Embryonic facial prominence (tissue), 1 donor: ENCODE results near the gene LIAS.
"Not testable (repeated sequence)": the region's sequence is repeated elsewhere in the genome, so short reads cannot be mapped to it uniquely, and the experiment has no call there.

ENCODE experiments used
- DNase-seq: peaks from one replicate; pipeline ENCODE4 v3.0.0-alpha.2; 2016; ENCODE audit errors: extremely low spot score

The LIAS gene

GRCh38 chr4:39458505-39459300 is at the start of gene LIAS, which contains the start of gene RPL9:
Gene LIAS (plus strand): TSS chr4:39459056. CDS start chr4:39459118, 62 bp downstream.
Gene RPL9 (minus strand): TSS chr4:39458922. CDS start chr4:39458439, 483 bp downstream.
- DNase-seq = peak; percentile 97

DNA sequence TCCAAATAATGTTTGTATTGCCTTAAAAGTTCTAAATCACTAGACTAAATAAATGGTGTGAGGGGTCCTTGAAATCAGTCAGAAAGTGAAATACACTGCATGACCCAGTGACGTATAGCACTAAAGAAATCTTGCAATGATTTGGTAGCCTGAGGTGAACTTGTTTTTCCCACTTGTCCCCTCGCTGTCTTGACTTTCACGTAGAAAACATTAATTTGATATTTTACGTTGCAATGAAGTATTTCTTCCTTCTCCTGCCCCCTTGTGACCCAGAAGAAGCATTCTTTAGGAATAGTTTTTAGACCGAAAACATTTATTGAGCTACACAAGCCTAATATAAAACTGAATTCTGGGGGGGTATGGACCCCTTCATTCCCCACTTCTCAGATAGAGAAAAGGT is 48.4 kb upstream of the LIAS start:
- no peak for DNase-seq

- DNase-seq = not testable (repeated sequence)
Measured at GRCh38 chr4:39411561-39411960, 47.3 kb upstream of the LIAS start.

DNA sequence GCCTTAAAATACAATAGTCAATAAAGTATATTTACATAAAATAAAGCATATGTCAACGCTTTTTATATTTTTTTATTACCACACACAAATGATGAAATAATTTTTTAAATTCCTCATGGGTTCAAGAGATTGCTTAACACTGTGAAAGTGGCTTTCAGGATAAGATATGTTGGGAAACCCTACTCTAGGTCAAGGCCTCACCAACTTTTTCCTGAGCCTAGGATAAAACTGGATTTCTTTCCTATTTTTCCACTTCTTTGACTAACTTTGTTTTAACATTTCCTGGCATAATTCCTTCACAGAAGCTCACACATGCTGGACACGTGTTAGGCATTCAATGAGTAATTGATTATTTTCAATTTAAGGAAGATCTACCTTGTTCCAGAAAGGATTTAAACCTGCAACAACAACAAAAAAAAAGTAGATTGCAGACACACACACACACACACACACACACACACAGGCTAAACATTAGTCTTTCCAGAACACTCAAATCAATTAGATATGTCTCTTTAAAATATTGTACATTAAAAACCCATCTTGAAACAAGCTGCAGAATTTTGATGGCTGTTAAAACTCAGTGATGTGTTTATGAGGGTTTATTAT is 43.1 kb upstream of the LIAS start:
- DNase-seq = no peak

GRCh38 chr4:39422247-39422646 is 36.6 kb upstream of the LIAS start:
- DNase-seq = no peak

- not testable (repeated sequence) for DNase-seq
Measured at GRCh38 chr4:39425297-39425696, 33.6 kb upstream of the LIAS start.

DNA sequence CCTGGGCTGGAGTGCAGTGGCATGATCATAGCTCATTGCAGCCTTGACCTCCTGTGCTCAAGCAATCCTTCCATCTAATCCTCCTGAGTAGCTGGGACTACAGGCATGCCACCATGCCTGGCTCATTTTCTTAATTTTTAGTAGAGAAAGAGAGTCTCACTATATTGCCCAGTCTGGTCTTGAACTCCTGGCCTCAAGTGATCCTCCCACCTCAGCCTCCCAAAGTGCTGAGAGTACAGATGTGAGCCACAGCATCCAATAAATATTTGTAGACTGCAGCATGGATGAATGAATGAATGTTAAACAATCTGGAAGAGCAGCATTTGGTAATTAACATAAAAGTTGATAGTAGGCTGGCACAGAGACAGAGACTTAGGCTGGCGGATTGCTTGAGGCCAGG is 32.1 kb upstream of the LIAS start:
- DNase-seq = no peak

- no peak for DNase-seq
Measured at GRCh38 chr4:39427520-39428114, 31.2 kb upstream of the LIAS start.

DNA sequence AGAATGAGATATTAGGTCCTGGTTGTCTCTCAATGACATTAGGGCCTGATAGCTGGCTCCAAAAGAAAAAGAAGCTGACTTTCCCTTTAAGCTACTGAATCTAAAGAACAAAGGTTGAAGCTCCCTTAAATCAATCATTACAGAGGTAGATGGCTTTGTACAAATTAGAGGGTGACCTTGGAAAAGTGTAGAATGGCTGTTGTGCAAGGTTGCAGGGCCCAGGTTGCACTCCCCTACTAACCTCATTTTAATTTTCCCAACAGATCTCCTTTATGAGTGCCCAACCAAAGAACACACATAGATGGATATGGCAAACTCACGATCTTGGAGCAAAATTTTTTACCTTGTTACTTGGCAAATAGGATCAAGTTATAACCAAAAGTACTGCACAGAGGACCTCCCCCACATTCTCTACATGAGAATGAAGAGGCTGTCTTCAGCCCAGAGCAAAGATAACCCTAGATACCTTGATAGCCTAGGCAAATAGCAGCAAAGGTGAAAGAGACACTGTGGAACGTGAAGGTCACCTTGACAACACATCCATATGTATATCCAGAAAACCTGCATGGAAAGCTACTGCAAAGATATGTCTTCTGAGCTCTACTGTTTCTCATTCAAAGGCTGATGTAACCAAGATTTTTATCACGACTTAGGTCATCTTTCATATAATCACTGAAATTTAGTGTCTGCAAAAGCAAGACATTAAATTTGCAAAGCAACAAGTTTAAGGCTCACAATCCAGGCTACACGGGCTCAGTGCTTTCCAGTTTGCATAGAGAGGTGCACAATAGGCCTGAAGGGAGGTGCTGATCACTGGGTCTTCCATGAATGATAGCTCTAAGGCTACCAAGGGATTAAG is 29.2 kb upstream of the LIAS start:
- DNase-seq = no peak

GRCh38 chr4:39433878-39434492 is 24.9 kb upstream of the LIAS start:
- no peak for DNase-seq

DNA sequence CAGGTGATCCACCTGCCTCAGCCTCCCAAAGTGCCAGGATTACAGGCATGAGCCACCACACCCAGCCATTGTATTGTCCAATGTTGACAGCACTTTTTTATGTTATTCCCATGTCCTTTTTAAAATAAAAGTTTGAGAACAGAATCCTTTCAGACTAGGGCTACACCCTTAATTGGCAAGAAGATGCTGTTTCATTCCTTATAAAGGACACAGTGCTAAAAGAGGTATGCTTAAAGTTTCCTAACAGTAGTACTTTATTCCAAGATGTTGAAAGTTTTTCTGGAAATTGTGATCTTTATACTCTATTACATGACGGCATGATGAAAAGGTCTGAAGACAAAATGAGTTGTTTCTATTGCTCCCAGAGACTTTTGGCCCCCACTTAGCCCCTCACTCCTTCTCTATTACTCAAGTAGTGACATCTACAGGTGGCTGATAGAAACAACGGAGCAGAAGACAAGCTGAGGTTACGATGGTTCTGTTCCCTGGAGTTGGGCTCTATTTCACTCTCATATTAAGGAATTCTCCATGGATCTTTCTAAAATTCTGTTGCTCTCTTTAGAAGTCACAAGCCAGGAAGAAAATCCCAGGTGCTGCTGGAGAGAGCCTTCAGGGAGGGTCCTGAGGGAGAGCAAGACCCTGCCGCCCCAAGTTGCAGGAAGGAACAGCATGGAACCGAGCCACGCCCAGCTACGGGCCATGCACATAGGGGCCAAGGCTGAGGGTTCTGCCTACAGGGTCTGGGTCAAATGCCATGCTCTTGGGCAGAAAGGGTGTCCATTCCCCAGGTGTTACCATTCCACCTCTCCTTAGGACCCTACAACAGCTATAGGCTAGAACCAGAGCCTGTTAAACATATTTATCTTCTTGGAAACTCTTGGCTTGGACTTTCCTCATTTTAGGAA is 22.9 kb upstream of the LIAS start:
- DNase-seq = no peak

DNA sequence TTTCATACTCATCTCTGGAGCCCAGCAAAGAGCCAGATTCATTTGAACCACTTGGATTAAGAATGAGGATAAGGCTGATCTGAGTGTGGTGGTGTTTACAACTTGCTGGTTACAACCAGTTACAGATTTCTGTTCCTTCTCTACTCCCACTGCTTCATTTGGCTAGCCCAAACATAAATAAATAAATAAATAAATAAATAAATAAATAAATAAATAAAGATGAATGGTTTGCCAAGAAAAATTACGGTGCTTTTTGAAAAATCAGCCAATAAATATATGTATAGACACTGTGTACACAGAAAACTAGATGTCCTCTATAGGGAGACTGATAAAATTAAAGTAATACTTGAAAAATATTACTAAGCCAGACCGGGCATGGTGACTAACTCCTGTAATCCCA is 17.3 kb upstream of the LIAS start:
- no peak for DNase-seq

DNA sequence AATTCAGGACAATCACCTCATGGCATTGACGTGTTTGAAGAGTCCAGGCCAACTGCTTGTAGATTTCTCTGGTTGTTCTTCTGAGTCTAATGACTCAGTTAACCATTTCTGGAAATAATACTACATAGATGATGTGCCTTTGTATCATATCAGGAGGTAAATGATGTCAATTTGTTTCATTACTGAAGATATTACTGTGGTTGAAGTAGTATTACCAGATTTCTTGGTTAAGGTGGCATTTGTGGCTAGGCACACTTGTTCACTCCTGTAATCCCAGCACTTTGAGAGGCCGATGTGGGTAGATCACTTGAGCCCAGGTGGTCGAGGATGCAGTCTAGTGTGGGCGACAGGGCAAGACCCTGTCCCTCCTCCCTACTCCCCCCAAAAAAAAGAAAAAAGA is 15.9 kb upstream of the LIAS start:
- no peak for DNase-seq

DNA sequence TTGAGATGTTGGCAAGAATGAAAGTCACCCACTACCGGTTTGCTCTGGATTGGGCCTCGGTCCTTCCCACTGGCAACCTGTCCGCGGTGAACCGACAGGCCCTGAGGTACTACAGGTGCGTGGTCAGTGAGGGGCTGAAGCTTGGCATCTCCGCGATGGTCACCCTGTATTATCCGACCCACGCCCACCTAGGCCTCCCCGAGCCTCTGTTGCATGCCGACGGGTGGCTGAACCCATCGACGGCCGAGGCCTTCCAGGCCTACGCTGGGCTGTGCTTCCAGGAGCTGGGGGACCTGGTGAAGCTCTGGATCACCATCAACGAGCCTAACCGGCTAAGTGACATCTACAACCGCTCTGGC is 12.4 kb upstream of the LIAS start:
- DNase-seq = no peak

DNA sequence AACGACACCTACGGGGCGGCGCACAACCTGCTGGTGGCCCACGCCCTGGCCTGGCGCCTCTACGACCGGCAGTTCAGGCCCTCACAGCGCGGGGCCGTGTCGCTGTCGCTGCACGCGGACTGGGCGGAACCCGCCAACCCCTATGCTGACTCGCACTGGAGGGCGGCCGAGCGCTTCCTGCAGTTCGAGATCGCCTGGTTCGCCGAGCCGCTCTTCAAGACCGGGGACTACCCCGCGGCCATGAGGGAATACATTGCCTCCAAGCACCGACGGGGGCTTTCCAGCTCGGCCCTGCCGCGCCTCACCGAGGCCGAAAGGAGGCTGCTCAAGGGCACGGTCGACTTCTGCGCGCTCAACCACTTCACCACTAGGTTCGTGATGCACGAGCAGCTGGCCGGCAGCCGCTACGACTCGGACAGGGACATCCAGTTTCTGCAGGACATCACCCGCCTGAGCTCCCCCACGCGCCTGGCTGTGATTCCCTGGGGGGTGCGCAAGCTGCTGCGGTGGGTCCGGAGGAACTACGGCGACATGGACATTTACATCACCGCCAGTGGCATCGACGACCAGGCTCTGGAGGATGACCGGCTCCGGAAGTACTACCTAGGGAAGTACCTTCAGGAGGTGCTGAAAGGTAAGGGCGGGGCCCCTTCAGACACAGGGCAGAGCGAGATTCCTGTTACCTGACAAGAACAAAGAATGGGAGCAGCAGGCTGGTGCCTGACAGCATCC is 11.8 kb upstream of the LIAS start:
- no peak for DNase-seq

GRCh38 chr4:39450618-39451017 is 8.2 kb upstream of the LIAS start:
- no peak for DNase-seq

- no peak for DNase-seq
Measured at GRCh38 chr4:39451423-39452023, 7.3 kb upstream of the LIAS start.

DNA sequence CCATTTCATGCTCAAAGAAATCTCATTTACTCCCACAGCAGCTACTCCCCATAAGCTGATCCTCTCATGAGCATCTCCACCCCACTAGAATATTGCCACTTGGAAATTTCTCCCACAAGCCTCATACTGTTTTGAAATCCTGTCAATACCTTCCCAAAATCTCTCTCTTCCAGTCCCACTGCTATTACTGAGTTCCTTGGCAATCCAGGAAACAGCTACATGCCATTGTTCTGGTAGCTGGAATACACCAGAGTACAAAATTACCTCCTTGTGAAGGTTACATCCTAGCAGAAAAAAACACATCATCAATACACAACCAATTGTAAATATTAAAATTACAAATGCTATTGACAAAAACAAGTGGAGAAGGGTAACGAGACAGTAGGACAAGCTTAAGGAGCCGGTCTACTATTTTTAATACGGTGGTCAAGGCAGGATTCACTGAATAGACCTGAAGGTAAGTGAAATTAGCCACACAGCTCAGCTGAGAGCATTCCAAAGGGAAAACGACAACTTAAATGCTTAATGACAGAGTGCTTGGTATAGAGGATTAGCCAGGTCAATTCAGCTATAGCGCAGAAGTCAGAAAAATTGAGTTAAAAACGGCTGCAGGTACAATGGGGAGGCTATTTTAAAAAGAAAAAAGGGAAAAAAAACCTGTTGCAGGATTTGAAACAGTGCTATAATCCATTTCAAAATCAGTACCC is 6.5 kb upstream of the LIAS start:
- DNase-seq = no peak
